Activated CD4-positive, alpha-beta memory T cell treated with anti-CD3 and anti-CD28 coated beads for 36 hours (primary cell): ENCODE measurements around the gene NIPAL3. TPM values are rescaled to one million over a fixed set of nuclear protein-coding genes. Genes with fewer than 3 reads are reported as not detected.

Source experiments
- CTCF ChIA-PET: fragments of 350-600 bp; sonication (Branson Sonifier 250); formaldehyde crosslinking; loops from one replicate; lab custom pipeline; 2021; ENCODE audit warnings: antibody characterized with exemption, inconsistent platforms; lab: Charles Lee
- POLR2A ChIA-PET: fragments of 350-600 bp; sonication (Branson Sonifier 250); formaldehyde crosslinking; loops from one replicate; lab custom pipeline; 2021; ENCODE audit warnings: antibody characterized with exemption; lab: Charles Lee
- DNase-seq: peaks from one replicate; pipeline ENCODE4 v3.0.0-alpha.2; 2020
- H3K27ac Mint-ChIP-seq: one replicate; pipeline ENCODE4 v1.8.0; 2021; ENCODE audit warnings: mixed read lengths
- H3K27me3 Mint-ChIP-seq: one replicate; pipeline ENCODE4 v1.8.0; 2021; ENCODE audit warnings: mixed read lengths
- H3K36me3 Mint-ChIP-seq: one replicate; pipeline ENCODE4 v1.8.0; 2021; ENCODE audit warnings: mixed read lengths
- H3K4me1 Mint-ChIP-seq: one replicate; pipeline ENCODE4 v1.8.0; 2021; ENCODE audit warnings: low read depth, mixed read lengths
- H3K4me3 Mint-ChIP-seq: one replicate; pipeline ENCODE4 v1.8.0; 2021; ENCODE audit warnings: mild to moderate bottlenecking, mixed read lengths
- H3K9me3 Mint-ChIP-seq: one replicate; pipeline ENCODE4 v1.8.0; 2021; ENCODE audit warnings: mixed read lengths
- intact Hi-C: fragments of 100-400 bp; cut with micrococcal nuclease; formaldehyde crosslinking; loops from one replicate; pipeline ENCODE4 v1.15.1; 2023
- total RNA-seq, 2 experiments: library from RNA; stranded (reverse); gene quantifications; one replicate each; pipeline ENCODE4 v1.2.3, GENCODE V29; 2021

The NIPAL3 gene
- total RNA-seq, 2 experiments from 2014 or later: 39.3 to 42.4 TPM

DNA sequence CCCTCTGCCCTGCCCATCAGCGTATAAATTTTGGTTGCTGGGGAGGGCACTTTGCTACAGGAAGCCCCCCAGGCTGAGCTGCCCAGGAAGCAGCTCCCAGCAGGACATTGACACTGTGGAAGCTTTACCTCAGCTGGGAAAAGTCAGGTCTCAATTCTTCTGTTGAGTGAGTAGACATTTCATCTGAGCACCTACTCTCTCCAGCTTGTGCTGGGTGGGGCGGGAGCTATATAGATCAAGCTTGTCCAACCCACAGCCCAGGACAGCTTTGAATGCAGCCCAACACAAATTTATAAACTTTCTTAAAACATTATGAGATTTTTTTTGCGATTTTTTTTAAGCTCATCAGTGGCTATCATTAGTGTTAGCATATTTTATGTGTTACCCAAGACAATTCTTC lies 9.4 kb downstream of the NIPAL3 start:
- ChIA-PET CTCF (interaction anchor here (0.8 to 3.3 kb wide), 5 partner anchors 10 to 615 kb away, joined by 3 to 34 read pairs (median 4); partner anchors contain the start of genes NIPAL3 and STPG1), POLR2A (interaction anchor here (1.2 to 1.7 kb wide), 2 partner anchors 79 to 116 kb away, joined by 3 to 4 read pairs; no protein-coding TSS in a partner anchor)
- no peak for DNase-seq
- Mint-ChIP-seq H3K9me3 (no peaks in the 10 kb centered on the region), H3K27me3 (no peaks in the 10 kb centered on the region), H3K4me1 (peaks cover 49% of the 10 kb centered on the region), H3K4me3 (no peak overlapping the region), H3K27ac (no peak overlapping the region), H3K36me3 (peaks cover 39% of the 10 kb centered on the region)
- intact Hi-C loops: no loop called here

DNA sequence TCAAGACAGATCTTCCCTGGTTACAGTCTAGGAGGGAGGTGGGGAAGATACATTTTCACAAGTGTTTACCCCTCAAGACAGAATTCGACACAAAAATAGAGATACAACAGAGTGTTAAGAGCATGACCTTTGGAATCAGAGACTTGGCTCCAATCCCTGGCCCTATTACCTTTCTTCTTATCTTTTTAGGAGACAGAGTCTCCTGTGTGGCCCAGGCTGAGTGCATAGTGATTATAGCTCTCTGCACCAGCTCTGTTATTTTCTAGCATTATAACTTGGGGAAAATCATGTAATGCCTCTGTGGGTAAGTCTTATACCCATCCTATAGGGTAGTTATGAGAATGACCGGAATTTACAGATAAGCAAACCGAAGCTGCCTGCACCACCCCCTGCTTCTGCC lies 9.8 kb downstream of the NIPAL3 start:
- Mint-ChIP-seq H3K9me3 (no peaks in the 10 kb centered on the region), H3K4me3 (no peak overlapping the region), H3K36me3 (peaks cover 37% of the 10 kb centered on the region), H3K27me3 (no peaks in the 10 kb centered on the region), H3K4me1 (peaks cover 46% of the 10 kb centered on the region), H3K27ac (no peak overlapping the region)
- CTCF ChIA-PET: interaction anchor here (0.8 to 3.3 kb wide), 4 partner anchors 10 to 616 kb away, joined by 3 to 34 read pairs (median 5); partner anchors contain the start of genes NIPAL3 and STPG1
- no peak for DNase-seq
- POLR2A ChIA-PET: interaction anchor here (1.2 kb wide), 1 partner anchor 79 kb away, joined by 3 read pairs; no protein-coding TSS in a partner anchor
- intact Hi-C loops: no loop called here

DNA sequence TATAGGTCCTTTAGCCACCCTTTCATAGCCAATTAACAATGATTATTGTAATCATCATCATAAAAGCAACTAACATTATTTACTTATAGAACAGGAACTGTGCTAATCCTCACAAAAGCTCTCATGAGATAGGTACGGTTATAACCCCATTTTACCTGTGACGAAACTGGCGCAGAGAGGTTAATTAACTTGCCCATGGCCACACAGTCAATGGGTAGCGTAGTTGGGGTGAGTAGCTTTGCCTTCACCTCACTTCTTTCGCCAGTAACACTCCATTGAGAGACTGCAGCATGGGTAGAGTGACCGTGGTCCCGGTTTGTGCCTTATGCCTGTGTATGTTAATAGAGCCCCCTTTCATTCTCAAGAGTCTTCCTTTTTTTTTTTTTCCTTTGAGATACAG lies 10.3 kb downstream of the NIPAL3 start:
- ChIA-PET CTCF (interaction anchor here (3.3 kb wide), 1 partner anchor 11 kb away, joined by 34 read pairs; the partner anchor contains the start of genes NIPAL3 and STPG1), POLR2A (no interaction called here)
- Mint-ChIP-seq H3K4me3 (no peak overlapping the region), H3K27ac (no peak overlapping the region), H3K9me3 (no peaks in the 10 kb centered on the region), H3K27me3 (no peaks in the 10 kb centered on the region), H3K36me3 (peaks cover 35% of the 10 kb centered on the region), H3K4me1 (peaks cover 41% of the 10 kb centered on the region)
- no peak for DNase-seq
- intact Hi-C loops: no loop called here

- Mint-ChIP-seq H3K27me3 (no peaks in the 10 kb centered on the region), H3K36me3 (peaks cover 26% of the 10 kb centered on the region), H3K4me3 (no peak overlapping the region), H3K4me1 (peaks cover 34% of the 10 kb centered on the region), H3K9me3 (no peaks in the 10 kb centered on the region), H3K27ac (no peak overlapping the region)
- intact Hi-C loops: no loop called here
- CTCF ChIA-PET: interaction anchor here (3.3 kb wide), 1 partner anchor 12 kb away, joined by 34 read pairs; the partner anchor contains the start of genes NIPAL3 and STPG1
- POLR2A ChIA-PET: no interaction called here
- DNase-seq: no peak
These were observed 11.3 kb downstream of the NIPAL3 start for GRCh38 chr1:24426744-24427544.

DNA sequence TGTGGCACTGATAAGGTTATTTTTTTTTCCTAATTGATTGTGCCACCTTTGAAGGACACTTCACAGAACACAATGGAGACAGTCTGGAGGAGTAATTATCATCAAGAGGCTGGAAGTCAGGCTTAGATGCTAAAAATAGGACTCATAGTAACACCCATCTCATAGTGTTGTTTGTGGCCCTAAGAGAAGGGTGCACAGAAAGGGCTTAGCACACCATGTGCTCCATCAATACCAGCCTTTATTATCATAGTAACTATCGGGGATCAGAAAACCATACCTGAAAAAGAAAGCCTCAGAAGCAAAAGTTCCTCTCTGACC lies 11.9 kb downstream of the NIPAL3 start:
- POLR2A ChIA-PET: no interaction called here
- intact Hi-C loops: no loop called here
- H3K4me1 Mint-ChIP-seq: peaks cover 31% of the 10 kb centered on the region
- peaks cover 22% of the 10 kb centered on the region for H3K36me3 Mint-ChIP-seq
- DNase-seq: no peak
- CTCF ChIA-PET: interaction anchor here (0.6 to 1.1 kb wide), 2 partner anchors 9 to 12 kb away, joined by 3 read pairs; partner anchors contain the start of gene NIPAL3
- no peak overlapping the region for H3K27ac Mint-ChIP-seq
- no peaks in the 10 kb centered on the region for H3K9me3 Mint-ChIP-seq
- H3K4me3 Mint-ChIP-seq: no peak overlapping the region
- H3K27me3 Mint-ChIP-seq: no peaks in the 10 kb centered on the region

DNA sequence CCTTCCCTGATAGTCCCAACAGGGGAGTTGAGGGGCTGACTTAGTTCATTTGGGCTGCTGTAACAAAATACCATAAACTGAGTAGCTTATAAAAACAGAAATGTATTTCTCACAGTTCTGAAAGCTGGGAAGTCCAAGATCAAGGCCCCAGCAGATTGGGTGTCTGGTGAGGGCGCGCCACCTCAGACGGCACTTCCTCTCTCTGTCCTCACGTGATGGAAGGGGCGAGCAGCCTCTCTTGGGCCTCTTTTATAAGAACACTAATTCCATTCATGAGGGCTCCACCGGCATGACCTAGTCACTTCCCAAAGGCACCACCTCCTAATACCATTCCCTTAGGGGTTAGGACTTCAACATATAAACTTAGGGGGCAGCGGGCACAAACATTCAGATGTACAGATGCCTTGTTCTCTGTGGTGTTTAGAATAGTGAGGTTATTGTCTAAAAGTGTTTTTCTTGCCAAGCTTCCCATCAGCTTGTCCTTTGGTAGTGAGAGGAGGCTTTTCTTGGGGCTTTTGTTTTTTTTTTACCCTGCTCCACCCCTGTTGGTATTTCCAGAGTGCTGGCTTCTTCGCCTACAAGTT lies 20.3 kb downstream of the NIPAL3 start:
- CTCF ChIA-PET: interaction anchor here (0.7 kb wide), 1 partner anchor 20 kb away, joined by 3 read pairs; the partner anchor contains the start of gene NIPAL3
- intact Hi-C loops: no loop called here
- H3K4me3 Mint-ChIP-seq: no peak overlapping the region
- no peaks in the 10 kb centered on the region for H3K27me3 Mint-ChIP-seq
- peaks cover 5% of the 10 kb centered on the region for H3K4me1 Mint-ChIP-seq
- peaks cover 9% of the 10 kb centered on the region for H3K36me3 Mint-ChIP-seq
- POLR2A ChIA-PET: no interaction called here
- no peaks in the 10 kb centered on the region for H3K9me3 Mint-ChIP-seq
- DNase-seq: no peak
- no peak overlapping the region for H3K27ac Mint-ChIP-seq

DNA sequence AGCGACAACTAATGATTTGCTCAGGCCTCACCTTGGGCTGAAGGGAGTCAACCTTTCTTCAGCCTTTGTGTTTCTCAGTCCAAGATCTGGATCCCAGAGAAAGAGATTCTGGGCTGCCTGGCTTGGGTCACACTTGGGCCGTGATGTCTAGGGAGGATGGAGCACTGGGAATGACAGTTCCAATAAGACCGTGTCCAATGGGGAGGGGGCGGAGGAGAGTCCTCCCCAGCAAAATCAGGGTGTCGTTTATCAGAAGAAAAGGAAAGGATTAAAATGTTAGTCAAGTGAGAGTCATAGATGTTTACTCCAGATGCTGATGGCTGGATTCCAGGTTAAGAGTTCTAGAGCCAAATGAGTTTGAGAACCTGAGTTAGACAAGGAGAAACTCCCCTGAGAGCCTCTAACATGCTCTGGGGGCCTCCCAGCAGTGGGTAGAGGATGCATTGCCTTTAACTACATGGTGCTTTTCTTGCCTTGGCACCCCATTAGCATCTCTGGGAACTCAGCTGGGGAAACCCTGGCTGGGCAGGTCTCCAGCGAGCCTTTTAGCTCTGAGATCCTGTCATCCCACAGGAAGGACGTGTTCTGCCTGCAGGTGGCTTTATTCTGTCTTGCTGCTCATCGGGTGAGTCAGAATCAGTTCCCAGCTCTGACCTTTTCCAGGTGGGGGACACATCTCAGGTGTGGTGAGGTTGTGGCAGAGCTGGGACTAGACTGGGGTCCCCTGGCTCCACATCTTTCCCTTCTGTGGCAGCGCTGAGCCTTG lies 22.2 kb downstream of the NIPAL3 start:
- peaks cover 5% of the 10 kb centered on the region for H3K4me1 Mint-ChIP-seq
- ChIA-PET POLR2A (no interaction called here), CTCF (no interaction called here)
- no peak for DNase-seq
- H3K9me3 Mint-ChIP-seq: no peaks in the 10 kb centered on the region
- no peaks in the 10 kb centered on the region for H3K27me3 Mint-ChIP-seq
- intact Hi-C loops: no loop called here
- no peak overlapping the region for H3K4me3 Mint-ChIP-seq
- H3K36me3 Mint-ChIP-seq: peaks cover 13% of the 10 kb centered on the region
- H3K27ac Mint-ChIP-seq: no peak overlapping the region

DNA sequence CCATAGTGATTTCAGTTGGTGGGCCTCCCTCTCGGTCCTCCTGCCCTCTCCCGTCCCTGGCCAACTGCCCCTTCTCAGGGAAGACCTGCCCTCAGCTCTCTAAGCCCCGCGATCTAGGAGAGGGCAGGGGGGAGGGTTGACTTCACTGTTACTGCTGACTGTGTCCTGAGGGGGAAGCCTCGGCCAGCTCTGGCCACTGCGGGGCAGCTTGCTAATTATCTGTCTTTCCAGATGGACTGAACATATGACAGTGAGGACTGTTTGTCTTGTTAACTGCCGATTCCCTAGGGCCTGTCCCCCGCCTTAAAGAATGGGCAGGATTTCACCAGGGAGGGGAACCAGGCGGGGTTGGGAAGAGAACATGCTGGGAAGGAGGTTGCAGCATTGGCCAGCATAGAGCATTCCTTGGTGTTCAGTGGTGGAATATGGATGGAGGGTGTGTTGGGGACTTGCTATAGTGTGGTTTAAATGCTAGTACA lies 22.9 kb downstream of the NIPAL3 start:
- H3K27ac Mint-ChIP-seq: no peak overlapping the region
- no peak overlapping the region for H3K4me3 Mint-ChIP-seq
- DNase-seq: no peak
- H3K36me3 Mint-ChIP-seq: peaks cover 10% of the 10 kb centered on the region
- ChIA-PET CTCF (no interaction called here), POLR2A (no interaction called here)
- H3K27me3 Mint-ChIP-seq: no peaks in the 10 kb centered on the region
- H3K4me1 Mint-ChIP-seq: peaks cover 5% of the 10 kb centered on the region
- H3K9me3 Mint-ChIP-seq: no peaks in the 10 kb centered on the region
- intact Hi-C loops: no loop called here

- H3K36me3 Mint-ChIP-seq: peaks cover 9% of the 10 kb centered on the region
- H3K4me3 Mint-ChIP-seq: no peak overlapping the region
- CTCF ChIA-PET: no interaction called here
- POLR2A ChIA-PET: no interaction called here
- no peak overlapping the region for H3K27ac Mint-ChIP-seq
- peaks cover 4% of the 10 kb centered on the region for H3K4me1 Mint-ChIP-seq
- H3K9me3 Mint-ChIP-seq: no peaks in the 10 kb centered on the region
- no peak for DNase-seq
- no peaks in the 10 kb centered on the region for H3K27me3 Mint-ChIP-seq
- intact Hi-C loops: no loop called here
These were observed 24.8 kb downstream of the NIPAL3 start for GRCh38 chr1:24440436-24440835.

DNA sequence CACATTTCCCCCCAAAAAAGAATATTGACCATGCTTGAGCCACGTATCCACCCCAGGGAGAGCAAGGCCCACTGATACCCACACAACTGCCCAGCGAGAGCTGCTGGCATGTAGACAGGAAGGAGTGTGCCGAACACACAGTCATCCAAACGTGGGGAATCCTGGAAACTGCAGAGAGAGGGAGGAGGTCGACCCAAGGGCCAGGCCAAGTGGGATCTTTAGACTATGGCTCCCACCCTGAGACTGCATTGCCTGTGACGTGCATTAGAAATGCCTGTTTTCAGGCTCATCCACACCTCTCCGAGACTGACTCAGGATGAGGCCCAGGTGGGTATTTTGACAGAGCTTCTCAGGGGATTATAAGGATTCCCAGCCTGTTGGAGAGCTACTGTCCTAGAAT lies 25.9 kb downstream of the NIPAL3 start:
- intact Hi-C loops: no loop called here
- ChIA-PET CTCF (no interaction called here), POLR2A (no interaction called here)
- Mint-ChIP-seq H3K4me1 (peaks cover 3% of the 10 kb centered on the region), H3K27ac (no peak overlapping the region), H3K27me3 (no peaks in the 10 kb centered on the region), H3K4me3 (no peak overlapping the region), H3K36me3 (peaks cover 19% of the 10 kb centered on the region), H3K9me3 (no peaks in the 10 kb centered on the region)
- no peak for DNase-seq

DNA sequence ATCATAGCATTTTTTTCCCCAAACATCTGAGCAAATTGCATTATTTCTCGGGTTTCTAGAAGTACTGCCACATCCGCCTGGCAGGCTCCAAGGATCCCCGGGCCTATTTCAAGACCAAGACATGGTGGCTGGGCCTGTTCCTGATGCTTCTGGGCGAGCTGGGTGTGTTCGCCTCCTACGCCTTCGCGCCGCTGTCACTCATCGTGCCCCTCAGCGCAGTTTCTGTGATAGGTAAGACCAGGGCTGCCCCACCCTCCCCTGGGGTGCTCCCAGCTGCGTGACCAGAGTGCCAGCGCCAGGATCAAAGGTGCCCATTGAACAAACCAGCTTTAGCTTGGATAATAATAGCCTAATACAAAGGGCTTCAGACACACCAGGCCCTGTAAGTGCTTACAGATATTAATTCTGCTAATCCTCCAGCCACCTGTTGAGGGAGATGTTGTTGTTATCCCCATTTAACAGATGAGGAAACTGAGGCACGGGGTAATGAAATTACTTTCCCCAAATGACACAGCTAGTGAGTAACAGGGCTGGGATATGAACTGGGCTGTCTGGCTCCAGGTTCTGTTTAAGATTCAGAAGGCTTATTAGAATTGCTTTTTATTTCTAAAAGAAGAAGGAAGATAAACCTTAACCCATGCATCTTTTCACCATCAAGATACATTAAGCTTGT lies 26.5 kb downstream of the NIPAL3 start:
- H3K27ac Mint-ChIP-seq: no peak overlapping the region
- DNase-seq: no peak
- intact Hi-C loops: no loop called here
- ChIA-PET POLR2A (no interaction called here), CTCF (interaction anchor here (0.9 to 1.2 kb wide), 2 partner anchors 10 to 145 kb away, joined by 3 to 4 read pairs; no protein-coding TSS in a partner anchor)
- H3K27me3 Mint-ChIP-seq: no peaks in the 10 kb centered on the region
- H3K4me3 Mint-ChIP-seq: no peak overlapping the region
- H3K4me1 Mint-ChIP-seq: peaks cover 3% of the 10 kb centered on the region
- peaks cover 25% of the 10 kb centered on the region for H3K36me3 Mint-ChIP-seq
- H3K9me3 Mint-ChIP-seq: no peaks in the 10 kb centered on the region
